ENCODE data around the gene PCSK5.

PCSK5 gene

DNA sequence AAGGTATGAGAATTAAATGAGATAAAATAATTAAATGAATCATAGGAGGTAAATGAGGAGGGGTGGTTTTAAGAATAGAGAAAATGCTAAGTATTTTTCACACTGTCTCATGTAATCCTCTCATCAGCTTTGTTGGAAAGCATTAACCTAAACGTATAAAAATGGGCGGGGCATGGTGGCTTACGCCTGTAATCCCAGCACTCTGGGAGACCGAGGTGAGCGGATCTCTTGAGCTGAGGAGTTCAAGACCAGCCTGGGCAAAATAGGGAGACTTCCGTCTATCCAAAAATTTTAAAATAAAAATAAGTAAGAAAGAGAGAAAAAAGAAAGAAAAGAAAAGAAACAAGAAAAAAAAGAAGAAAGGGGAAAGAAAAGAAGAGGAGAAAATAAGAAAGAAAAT is 505.7 kb downstream of the PCSK5 start:
- Histone ChIP-seq H2AFZ (ENCODE audit: low read depth, low read length, severe bottlenecking) (no peak overlapping the region), H3K9me2 (replicated peaks; ENCODE audit: insufficient read depth, low read length) (no peaks in the 10 kb centered on the region), H3K36me3 (ENCODE audit: low read length) (peaks cover 7% of the 10 kb centered on the region; the same call in 1 of the 2 replicates), H4K20me1 (ENCODE audit: low read depth, low read length) (no peaks in the 10 kb centered on the region), H3K9ac (ENCODE audit: low read length) (no peak overlapping the region), H3K79me2 (ENCODE audit: insufficient read depth, low read length) (peaks cover 12% of the 10 kb centered on the region), H3K4me3 (ENCODE audit: insufficient read depth, low read length, poor library complexity, severe bottlenecking) (no peak overlapping the region), H3K27ac (ENCODE audit: low read depth, low read length) (no peak overlapping the region), H3K4me2 (ENCODE audit: low read depth, low read length, poor library complexity, severe bottlenecking) (no peak overlapping the region), H3F3A (ENCODE audit: insufficient read depth) (no peaks in the 10 kb centered on the region), H3K27me3 (ENCODE audit: low read length) (no peaks in the 10 kb centered on the region), H3K9me3 (ENCODE audit: insufficient read depth, low read length) (no peaks in the 10 kb centered on the region)
- no peak for TF ChIP-seq EZH2phosphoT487 (conservative IDR thresholded peaks at IDR 0.05; ENCODE audit: low read length)
- TF ChIP-seq, protein P1, sequence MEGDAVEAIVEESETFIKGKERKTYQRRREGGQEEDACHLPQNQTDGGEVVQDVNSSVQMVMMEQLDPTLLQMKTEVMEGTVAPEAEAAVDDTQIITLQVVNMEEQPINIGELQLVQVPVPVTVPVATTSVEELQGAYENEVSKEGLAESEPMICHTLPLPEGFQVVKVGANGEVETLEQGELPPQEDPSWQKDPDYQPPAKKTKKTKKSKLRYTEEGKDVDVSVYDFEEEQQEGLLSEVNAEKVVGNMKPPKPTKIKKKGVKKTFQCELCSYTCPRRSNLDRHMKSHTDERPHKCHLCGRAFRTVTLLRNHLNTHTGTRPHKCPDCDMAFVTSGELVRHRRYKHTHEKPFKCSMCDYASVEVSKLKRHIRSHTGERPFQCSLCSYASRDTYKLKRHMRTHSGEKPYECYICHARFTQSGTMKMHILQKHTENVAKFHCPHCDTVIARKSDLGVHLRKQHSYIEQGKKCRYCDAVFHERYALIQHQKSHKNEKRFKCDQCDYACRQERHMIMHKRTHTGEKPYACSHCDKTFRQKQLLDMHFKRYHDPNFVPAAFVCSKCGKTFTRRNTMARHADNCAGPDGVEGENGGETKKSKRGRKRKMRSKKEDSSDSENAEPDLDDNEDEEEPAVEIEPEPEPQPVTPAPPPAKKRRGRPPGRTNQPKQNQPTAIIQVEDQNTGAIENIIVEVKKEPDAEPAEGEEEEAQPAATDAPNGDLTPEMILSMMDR (IDR thresholded peaks at IDR 0.05; ENCODE audit: insufficient read depth, low read length, poor library complexity, severe bottlenecking) = no peak

DNA sequence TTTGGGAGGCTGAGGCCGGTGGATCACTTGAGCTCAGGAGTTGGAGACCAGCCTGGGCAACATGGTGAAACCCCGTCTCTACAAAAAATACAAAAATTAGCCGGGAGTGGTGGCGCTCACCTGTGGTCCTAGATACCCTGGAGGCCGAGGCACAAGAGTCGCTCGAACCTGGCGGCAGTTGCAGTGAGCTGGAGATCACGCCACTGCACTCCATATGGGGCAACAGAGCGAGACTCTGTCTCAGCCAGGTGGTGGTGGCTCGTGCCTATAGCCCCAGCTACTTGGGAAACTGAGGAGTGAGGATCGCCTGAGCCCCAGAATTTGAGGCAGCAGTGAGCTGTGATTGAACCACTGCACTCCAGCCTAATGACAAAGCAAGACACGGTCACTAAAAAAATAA is 506.1 kb downstream of the PCSK5 start:
- TF ChIP-seq, protein P1 (IDR thresholded peaks at IDR 0.05; ENCODE audit: insufficient read depth, low read length, poor library complexity, severe bottlenecking) = no peak
- H4K20me1 ChIP-seq (ENCODE audit: low read depth, low read length) = no peaks in the 10 kb centered on the region

DNA sequence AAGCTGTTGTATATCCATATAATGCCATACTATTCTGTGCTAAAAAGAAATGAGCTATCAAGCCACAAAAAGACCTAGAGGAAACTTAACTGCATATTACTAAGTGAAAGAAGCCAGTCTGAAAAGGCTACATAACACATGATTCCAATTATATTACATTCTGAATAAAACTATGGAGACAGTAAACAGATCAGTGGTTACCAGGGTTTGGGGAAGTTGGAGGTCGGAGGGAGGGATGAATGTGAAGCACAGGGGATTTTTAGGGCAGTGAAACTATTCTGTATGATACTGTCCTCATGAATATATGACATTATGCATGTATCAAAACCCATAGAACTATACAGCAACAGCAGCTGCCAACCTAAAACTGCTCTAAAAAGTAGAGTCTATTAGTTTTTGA is 509.4 kb downstream of the PCSK5 start:
- H3K27me3 ChIP-seq (ENCODE audit: low read length) = no peaks in the 10 kb centered on the region
- H2AFZ ChIP-seq (ENCODE audit: low read depth, low read length, severe bottlenecking) = no peak overlapping the region
- no peaks in the 10 kb centered on the region for H3K79me2 ChIP-seq (ENCODE audit: insufficient read depth, low read length)
- H3K36me3 ChIP-seq (ENCODE audit: low read length) = no peaks in the 10 kb centered on the region
- H3K27ac ChIP-seq (ENCODE audit: low read depth, low read length) = no peak overlapping the region
- H3F3A ChIP-seq (ENCODE audit: insufficient read depth) = no peaks in the 10 kb centered on the region
- no peak overlapping the region for H3K9ac ChIP-seq (ENCODE audit: low read length)
- H3K9me2 ChIP-seq (replicated peaks; ENCODE audit: insufficient read depth, low read length) = no peaks in the 10 kb centered on the region
- TF ChIP-seq, protein P1 (IDR thresholded peaks at IDR 0.05; ENCODE audit: insufficient read depth, low read length, poor library complexity, severe bottlenecking) = no peak
- TF ChIP-seq EZH2phosphoT487 (conservative IDR thresholded peaks at IDR 0.05; ENCODE audit: low read length) = no peak
- H3K4me2 ChIP-seq (ENCODE audit: low read depth, low read length, poor library complexity, severe bottlenecking) = no peak overlapping the region
- H4K20me1 ChIP-seq (ENCODE audit: low read depth, low read length) = no peaks in the 10 kb centered on the region
- H3K9me3 ChIP-seq (ENCODE audit: insufficient read depth, low read length) = no peaks in the 10 kb centered on the region
- H3K4me3 ChIP-seq (ENCODE audit: insufficient read depth, low read length, poor library complexity, severe bottlenecking) = no peak overlapping the region

More for the DNA sequence above, 506.1 kb downstream of the PCSK5 start:
- Histone ChIP-seq H3K9me3 (ENCODE audit: insufficient read depth, low read length) (no peaks in the 10 kb centered on the region), H3K9me2 (replicated peaks; ENCODE audit: insufficient read depth, low read length) (no peaks in the 10 kb centered on the region), H3K79me2 (ENCODE audit: insufficient read depth, low read length) (peaks cover 12% of the 10 kb centered on the region), H3K27ac (ENCODE audit: low read depth, low read length) (no peak overlapping the region), H3K4me3 (ENCODE audit: insufficient read depth, low read length, poor library complexity, severe bottlenecking) (no peak overlapping the region), H3F3A (ENCODE audit: insufficient read depth) (no peaks in the 10 kb centered on the region), H3K27me3 (ENCODE audit: low read length) (no peaks in the 10 kb centered on the region), H3K4me2 (ENCODE audit: low read depth, low read length, poor library complexity, severe bottlenecking) (no peak overlapping the region), H3K36me3 (ENCODE audit: low read length) (peaks cover 7% of the 10 kb centered on the region; the same call in 1 of the 2 replicates), H3K9ac (ENCODE audit: low read length) (no peak overlapping the region), H2AFZ (ENCODE audit: low read depth, low read length, severe bottlenecking) (no peak overlapping the region)
